Heart right ventricle (tissue), 16 donors: ENCODE data around the gene PTPRU. TPM values are rescaled to one million over a fixed set of nuclear protein-coding genes. Genes with fewer than 3 reads are reported as not detected.

Source experiments
- ATAC-seq, 8 donors: fragments of 200-7000 bp; cut with Tn5 transposase; one replicate each; pipeline ENCODE4 v1.9.1; 2020; ENCODE audit warnings: mild to moderate bottlenecking in 8 of 8, moderate library complexity in 8 of 8, moderate number of reproducible peaks in 1 of 8
- DNase-seq, 2 donors: peaks; one replicate each; pipeline ENCODE4 v3.0.0-alpha.2; 2020
- H3K27ac ChIP-seq, 10 donors: fragments of 200-600 bp; sonication (generic) in 2 of 10; one replicate each; pipeline versions ENCODE4 v1.5.0 to v1.8.0; 2020 to 2022; ENCODE audit warnings: mild to moderate bottlenecking in 3 of 10
- H3K27me3 ChIP-seq, 7 donors: fragments of 200-600 bp; one replicate each; pipeline ENCODE4 v1.8.0; 2021 to 2022; ENCODE audit warnings: mild to moderate bottlenecking in 2 of 7
- H3K36me3 ChIP-seq, 9 donors: fragments of 200-600 bp; sonication (generic) in 1 of 9; one replicate each; pipeline versions ENCODE4 v1.5.0 to v1.8.0; 2020 to 2022; ENCODE audit warnings: mild to moderate bottlenecking in 2 of 9
- H3K4me1 ChIP-seq, 9 donors: fragments of 200-600 bp; sonication (generic) in 1 of 9; one replicate each; pipeline versions ENCODE4 v1.5.0 to v1.8.0; 2020 to 2022; ENCODE audit warnings: mild to moderate bottlenecking in 4 of 9
- H3K4me3 ChIP-seq, 10 donors: fragments of 200-600 bp; sonication (generic) in 2 of 10; one replicate each; pipeline versions ENCODE4 v1.5.0 to v1.8.0; 2020 to 2022; ENCODE audit warnings: mild to moderate bottlenecking in 7 of 10, moderate library complexity in 2 of 10
- H3K9me3 ChIP-seq, 11 donors: fragments of 200-600 bp in 10 of 11; sonication (generic) in 2 of 11; one replicate each; pipeline versions ENCODE4 v1.5.0 to v1.8.0; 2013 to 2022; ENCODE audit warnings: mild to moderate bottlenecking in 2 of 11, control low read depth in 1 of 11, moderate library complexity in 1 of 11
- WGBS, 2 donors: extraction: QIAGEN DNeasy Blood & Tissue Kit; methylation state at CpG; one replicate each; pipeline ENCODE4 v1.1.7; 2013; ENCODE audit warnings: inconsistent platforms in 1 of 2; 5-methylcytosine and 5-hydroxymethylcytosine counted together
- intact Hi-C, 10 donors: fragments of 100-400 bp; cut with DNase I; formaldehyde crosslinking; loops; one replicate each; pipeline versions ENCODE4 v1.11.1 to v1.14.2; 2022
- polyA plus RNA-seq, 2 donors: library from polyadenylated mRNA; stranded (reverse); fragments of 200-250 nt; gene quantifications; one replicate each; pipeline ENCODE4 v1.2.3, GENCODE V29; 2013
- total RNA-seq, 10 donors: library from RNA; stranded (reverse); fragmentation: NEBNext Ultra II Directional in 3 of 10; extraction: Animal tissue kit (Norgen Biotek cat#: 25700) in 3 of 10; gene quantifications; one replicate each; pipeline versions ENCODE4 v1.2.1 to v1.2.4, GENCODE V29; 2021 to 2023
- TF ChIP-seq, protein P1 (sequence below), 9 donors: fragments of 200-600 bp; sonication (generic) in 2 of 9; IDR thresholded peaks; one replicate each; pipeline versions ENCODE4 v1.5.0 to v1.8.0; 2021 to 2022; ENCODE audit warnings: antibody characterized with exemption in 9 of 9, mild to moderate bottlenecking in 5 of 9, moderate library complexity in 1 of 9
- donor health status: Arrhythmogenic right ventricular cardiomyopathy.
- donor health status: ischemic (EF 13 %, LVEDD 7.1; RV severe dilation, severe dysfunction).
- donor health status: healthy with polysubstance abuse.
- donor health status: DM: no; HTN: yes; CAD: no.
- donor health status: DM: no; HTN: no; CAD: no.
- donor health status: ischemic (EF 25% LVEDD 6.9; RV normal size, moderate dysfunction).
- donor health status: ischemic (EF 25% LVEDD 5.7; RV mildly dilated, moderate dysfunction).
- donor health status: healthy.
- donor health status: DM: yes; HTN: yes; CAD: no.
- donor health status: Ischemic cardiomyopathy.
- donor health status: ischemic (EF 35%, LVEDD 5.7; RV mildly dilated, moderate dysfunction).
- donor health status: nonischemic (EF 11% LVEDD 7.7; RV severe dilation, severe dysfunction).
- donor health status: DM: yes; HTN: yes; CAD: no.
- donor health status: PGD.
- donor health status: ischemic (EF 29% LVEDD 5.4; RV normal size, mild dysfunction).
- donor health status: nonischemic (EF 23%, LVEDD 6.1; RV moderate dilation, normal function).

The PTPRU gene
- total and polyA plus RNA-seq, 12 donors: 8.6 to 29.8 (median 14.5) TPM

DNA sequence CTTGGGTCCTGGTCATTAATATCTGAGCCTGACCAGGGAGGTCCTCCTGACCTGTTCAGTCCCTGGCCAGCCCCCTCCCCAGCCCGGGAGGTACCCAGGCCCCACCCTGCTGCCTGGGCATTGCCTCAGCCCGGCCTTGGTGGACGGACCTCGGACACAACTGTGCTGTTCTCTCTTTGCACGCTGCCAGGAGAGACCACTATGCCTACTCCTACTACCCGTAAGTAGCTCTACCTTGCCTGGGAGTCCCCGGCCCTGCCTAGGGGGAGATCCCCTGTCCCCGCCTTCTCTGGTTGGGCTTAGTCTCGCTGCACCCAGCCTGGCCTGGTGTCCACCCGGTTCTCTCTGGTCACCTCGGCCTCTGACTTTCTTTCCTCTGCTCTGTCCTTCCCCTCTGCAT is 53.2 kb downstream of the PTPRU start:
- TF ChIP-seq, protein P1, sequence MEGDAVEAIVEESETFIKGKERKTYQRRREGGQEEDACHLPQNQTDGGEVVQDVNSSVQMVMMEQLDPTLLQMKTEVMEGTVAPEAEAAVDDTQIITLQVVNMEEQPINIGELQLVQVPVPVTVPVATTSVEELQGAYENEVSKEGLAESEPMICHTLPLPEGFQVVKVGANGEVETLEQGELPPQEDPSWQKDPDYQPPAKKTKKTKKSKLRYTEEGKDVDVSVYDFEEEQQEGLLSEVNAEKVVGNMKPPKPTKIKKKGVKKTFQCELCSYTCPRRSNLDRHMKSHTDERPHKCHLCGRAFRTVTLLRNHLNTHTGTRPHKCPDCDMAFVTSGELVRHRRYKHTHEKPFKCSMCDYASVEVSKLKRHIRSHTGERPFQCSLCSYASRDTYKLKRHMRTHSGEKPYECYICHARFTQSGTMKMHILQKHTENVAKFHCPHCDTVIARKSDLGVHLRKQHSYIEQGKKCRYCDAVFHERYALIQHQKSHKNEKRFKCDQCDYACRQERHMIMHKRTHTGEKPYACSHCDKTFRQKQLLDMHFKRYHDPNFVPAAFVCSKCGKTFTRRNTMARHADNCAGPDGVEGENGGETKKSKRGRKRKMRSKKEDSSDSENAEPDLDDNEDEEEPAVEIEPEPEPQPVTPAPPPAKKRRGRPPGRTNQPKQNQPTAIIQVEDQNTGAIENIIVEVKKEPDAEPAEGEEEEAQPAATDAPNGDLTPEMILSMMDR (IDR thresholded peaks at IDR 0.05): no peak
- intact Hi-C loops: no loop called here

GRCh38 chr1:29290414-29290985 is 54.2 kb downstream of the PTPRU start:
- H3K27me3 ChIP-seq: no peaks in the 10 kb centered on the region
- 83 to 84% methylated on average over 12 of the region's 12 CpGs for WGBS, 2 donors
- DNase-seq (no peak), ATAC-seq (no peak)
- H3K36me3 ChIP-seq: no peaks in the 10 kb centered on the region
- no peak overlapping the region for H3K27ac ChIP-seq
- intact Hi-C loops: no loop called here
- H3K4me1 ChIP-seq: peaks cover 0 to 6% (median 0%) of the 10 kb centered on the region in 9 donors
- no peaks in the 10 kb centered on the region for H3K9me3 ChIP-seq
- TF ChIP-seq, protein P1 (IDR thresholded peaks at IDR 0.05): no peak
- H3K4me3 ChIP-seq: no peak overlapping the region

More for the DNA sequence above, 53.2 kb downstream of the PTPRU start:
- no peaks in the 10 kb centered on the region for H3K36me3 ChIP-seq
- H3K27ac ChIP-seq: no peak overlapping the region
- H3K27me3 ChIP-seq: no peaks in the 10 kb centered on the region
- ATAC-seq: no peak
- H3K4me1 ChIP-seq: peaks cover 0 to 6% (median 0%) of the 10 kb centered on the region in 9 donors
- no peak overlapping the region for H3K4me3 ChIP-seq
- 89 to 96% methylated on average over 11 of the region's 11 CpGs for WGBS, 2 donors
- no peak for DNase-seq
- no peaks in the 10 kb centered on the region for H3K9me3 ChIP-seq

DNA sequence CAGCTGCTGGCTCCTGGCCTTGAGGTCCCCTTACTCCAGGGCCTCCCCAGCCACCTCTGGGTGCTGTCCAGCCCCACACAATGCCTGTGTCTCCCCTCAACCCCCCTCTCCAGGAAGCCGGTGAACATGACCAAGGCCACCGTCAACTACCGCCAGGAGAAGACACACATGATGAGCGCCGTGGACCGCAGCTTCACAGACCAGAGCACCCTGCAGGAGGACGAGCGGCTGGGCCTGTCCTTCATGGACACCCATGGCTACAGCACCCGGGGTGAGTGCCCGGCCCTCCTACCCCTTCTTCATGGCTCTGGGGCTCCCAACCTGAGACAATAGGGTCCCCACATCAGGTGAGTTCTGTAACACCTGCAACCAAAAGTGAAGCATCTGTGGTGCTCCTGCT is 55.4 kb downstream of the PTPRU start:
- TF ChIP-seq, protein P1 (IDR thresholded peaks at IDR 0.05): no peak
- Histone ChIP-seq H3K36me3 (no peaks in the 10 kb centered on the region), H3K27me3 (no peaks in the 10 kb centered on the region), H3K4me3 (no peak overlapping the region), H3K9me3 (no peaks in the 10 kb centered on the region), H3K4me1 (peaks cover 0 to 6% (median 0%) of the 10 kb centered on the region in 9 donors), H3K27ac (no peak overlapping the region)
- DNase-seq (no peak), ATAC-seq (no peak)
- 92 to 98% methylated on average over 10 of the region's 10 CpGs for WGBS, 2 donors
- intact Hi-C loops: no loop called here

DNA sequence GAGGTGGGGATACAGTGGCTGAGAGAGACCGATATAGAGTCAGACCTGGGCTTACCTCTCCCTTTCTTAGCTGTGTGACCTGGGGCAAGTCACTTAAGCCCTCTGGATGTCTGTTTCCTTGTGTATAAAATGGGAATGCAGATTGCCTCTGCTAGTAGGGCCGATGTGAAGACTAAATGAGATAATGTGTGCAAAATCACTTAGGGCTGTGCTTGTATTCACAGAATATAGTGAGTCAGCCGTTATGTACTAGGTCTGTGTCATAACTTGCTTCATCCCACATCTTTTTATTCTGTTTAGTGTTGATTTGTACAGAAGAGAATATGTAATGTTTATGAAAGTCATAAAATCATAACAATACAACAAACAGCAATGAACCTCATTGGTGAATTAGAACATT is 56.0 kb downstream of the PTPRU start:
- no peaks in the 10 kb centered on the region for H3K9me3 ChIP-seq
- TF ChIP-seq, protein P1 (IDR thresholded peaks at IDR 0.05): no peak
- ATAC-seq: no peak
- H3K4me3 ChIP-seq: no peak overlapping the region
- intact Hi-C loops: no loop called here
- no peak for DNase-seq
- WGBS, 2 donors: 85 to 92% methylated on average over 3 of the region's 3 CpGs
- H3K27ac ChIP-seq: no peak overlapping the region
- H3K36me3 ChIP-seq: no peaks in the 10 kb centered on the region
- no peaks in the 10 kb centered on the region for H3K27me3 ChIP-seq
- peaks cover 0 to under 1% (median 0%) of the 10 kb centered on the region in 9 donors for H3K4me1 ChIP-seq
